Dermis microvascular lymphatic vessel endothelial cell (primary cell): ENCODE measurements around the gene NRAP. TPM values are rescaled to one million over a fixed set of nuclear protein-coding genes. Genes with fewer than 3 reads are reported as not detected.

Experiments used
- DNase-seq, 2 donors: peaks; one replicate each; pipeline versions ENCODE4 v3.0.0 to v3.0.0-alpha.2; 2010; ENCODE audit warnings: low read depth in 2 of 2
- total RNA-seq: library from RNA; depleted of rRNA; stranded (reverse); fragments of >200 nt; gene quantifications from 2 replicates; pipeline ENCODE4 v1.2.1, GENCODE V29; 2014

Gene NRAP
- total RNA-seq, 1 donor from 2014 or later = not detected

DNA sequence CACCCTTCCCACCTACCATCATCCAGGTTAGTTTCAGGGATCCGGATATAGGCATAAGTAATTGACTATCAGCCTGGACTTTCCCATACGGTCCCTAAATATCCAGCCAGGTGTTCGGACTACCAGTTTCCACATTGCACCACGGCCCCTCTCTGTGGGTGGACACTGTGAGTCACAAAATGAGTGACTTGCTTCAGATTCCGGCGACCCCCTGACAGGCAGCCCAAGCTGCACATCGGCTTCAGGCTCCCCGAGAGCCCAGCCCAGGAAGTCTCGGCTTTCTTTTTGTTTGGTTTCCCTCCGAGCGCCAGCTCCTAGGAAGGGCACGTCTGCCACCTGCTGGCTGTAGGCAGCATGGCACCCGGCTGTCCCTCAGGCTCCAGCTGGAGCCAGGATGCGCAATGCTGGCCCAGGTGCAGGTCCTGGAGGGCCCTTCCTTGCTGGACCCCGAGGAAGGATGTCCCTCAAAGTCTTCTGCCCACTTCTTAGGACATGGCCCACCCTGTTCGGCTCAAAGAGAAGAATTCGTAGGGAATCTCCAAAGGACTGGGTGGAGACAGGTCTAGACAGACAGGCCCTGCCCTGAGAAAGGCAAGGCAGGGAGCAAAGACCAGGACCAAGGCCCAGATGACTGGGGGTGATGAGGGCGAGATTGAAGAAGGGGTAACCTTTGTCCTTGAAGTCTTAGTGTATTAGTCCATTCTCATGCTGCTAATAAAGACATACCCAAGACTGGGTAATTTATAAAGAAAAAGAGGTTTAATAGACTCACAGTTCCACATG is 100.3 kb downstream of the NRAP start:
- peak; percentile 28 to 70 for DNase-seq

DNA sequence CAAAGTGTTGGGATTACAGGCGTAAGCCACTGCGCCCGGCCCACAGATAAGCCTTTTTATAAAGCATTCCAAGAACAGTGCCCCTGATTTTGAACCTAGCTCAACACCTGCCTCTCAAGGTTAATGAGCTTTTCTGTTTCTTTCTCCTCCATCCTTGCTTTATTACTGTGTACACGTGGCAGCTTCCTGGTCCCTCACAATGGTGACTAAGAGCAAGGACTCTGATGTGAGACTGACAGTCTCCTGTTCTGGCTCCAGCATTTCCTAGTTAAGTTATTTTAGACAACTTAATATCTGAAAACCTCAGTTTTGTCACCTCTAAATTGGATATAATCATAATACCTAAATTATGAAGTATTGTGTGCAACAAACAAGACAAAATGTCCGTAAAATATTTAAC is 101.1 kb downstream of the NRAP start:
- no peak for DNase-seq

DNA sequence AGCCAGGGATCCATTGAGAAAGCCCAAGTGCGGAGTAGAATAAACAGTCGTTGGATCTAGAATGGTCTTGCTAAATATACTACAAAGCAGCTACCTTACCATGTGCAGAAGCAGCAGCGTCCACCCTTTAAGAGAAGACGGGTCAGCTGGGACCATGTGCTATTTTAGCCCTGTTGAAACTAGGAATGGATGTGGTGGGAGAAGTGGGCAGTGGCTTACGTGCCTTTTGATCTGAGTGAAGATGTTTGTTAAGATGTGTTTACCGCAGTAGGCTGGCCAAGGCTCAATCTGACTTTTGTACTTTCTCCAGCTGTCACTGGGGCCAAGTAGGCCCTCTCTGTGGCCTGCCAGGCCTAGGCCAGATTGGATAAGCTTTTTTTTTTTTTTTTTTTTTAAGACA is 101.8 kb downstream of the NRAP start:
- no peak for DNase-seq

DNA sequence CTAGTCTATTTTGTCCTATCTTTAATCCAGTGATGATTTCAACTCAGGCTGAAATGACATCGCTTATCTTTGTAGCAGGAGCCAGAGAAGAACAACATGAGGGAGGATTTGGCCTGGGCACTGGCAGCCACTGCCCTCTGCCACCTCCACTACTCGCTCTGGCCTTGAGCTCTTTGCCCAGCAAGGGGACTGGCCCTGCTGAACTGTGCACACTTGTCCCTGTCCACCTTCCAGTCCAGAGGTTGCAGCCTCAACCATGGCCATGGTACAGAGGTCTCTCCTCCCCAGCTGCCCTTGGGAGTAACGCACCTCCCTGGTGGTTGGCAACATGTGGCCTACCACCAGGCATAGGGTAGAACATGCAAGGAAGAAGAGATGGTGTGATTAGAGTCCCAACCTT is 102.6 kb downstream of the NRAP start:
- no peak for DNase-seq

DNA sequence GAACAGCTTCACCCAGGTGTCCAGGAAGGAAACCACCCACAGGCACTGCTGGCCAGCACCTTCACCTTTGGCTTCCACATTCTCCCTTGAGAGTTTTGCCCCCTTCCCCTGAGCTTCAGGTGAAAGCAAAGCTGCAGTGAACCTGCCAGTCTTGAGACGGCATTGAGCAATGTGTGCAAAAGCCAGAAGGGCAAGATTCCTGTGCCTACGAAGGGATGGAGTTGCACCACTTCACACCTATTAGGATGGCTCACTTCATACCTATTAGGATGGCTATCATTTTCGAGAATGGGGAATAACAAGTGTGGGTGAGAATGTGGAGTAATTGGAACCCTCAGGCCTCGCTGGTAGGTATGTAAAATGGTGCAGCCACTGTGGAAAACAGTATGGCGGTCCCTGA is 103.8 kb downstream of the NRAP start:
- DNase-seq = no peak

DNA sequence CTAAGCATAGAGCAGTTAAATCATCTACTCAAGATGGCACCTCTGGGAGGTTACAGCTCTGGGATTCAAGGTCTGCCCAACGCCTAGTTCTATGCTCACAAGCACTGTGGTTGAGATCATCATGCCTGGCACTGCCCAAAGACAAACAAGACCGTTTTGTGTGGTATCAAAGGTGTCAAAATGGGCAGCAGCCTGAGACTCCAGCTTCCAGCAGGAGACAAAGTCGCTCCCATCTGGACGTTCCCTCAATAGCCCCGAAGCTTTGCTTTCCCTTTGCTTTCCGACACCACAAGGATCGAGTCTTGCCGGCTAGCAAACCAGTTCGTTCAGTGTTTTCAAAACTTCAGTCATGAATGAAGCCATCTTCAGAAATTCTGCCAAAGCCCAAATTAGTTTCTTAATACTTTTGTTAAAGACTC is 105.9 kb downstream of the NRAP start:
- peak in 1 of 2 donors; percentile 9 for DNase-seq

DNA sequence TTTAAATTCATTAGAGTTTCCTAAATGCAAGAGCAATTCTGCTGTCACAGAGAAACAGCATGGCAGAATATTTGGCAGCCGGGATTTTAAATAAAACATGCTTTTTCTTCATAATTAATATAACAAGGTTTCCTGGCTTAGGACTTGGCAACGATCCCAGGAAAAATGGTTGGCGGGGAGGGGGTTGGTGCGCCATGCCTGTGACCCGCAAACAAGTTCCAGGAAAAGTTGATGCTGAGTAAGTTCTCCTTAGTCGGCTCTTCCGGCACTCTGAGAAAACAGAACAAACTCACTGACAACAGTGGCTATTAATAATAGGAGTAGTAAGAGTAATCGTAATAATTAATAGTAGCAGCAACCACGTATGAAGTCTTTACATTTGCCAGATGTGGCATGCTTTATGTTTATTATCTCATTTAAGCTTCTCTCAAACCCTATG is 106.4 kb downstream of the NRAP start:
- peak; percentile 64 to 88 for DNase-seq

DNA sequence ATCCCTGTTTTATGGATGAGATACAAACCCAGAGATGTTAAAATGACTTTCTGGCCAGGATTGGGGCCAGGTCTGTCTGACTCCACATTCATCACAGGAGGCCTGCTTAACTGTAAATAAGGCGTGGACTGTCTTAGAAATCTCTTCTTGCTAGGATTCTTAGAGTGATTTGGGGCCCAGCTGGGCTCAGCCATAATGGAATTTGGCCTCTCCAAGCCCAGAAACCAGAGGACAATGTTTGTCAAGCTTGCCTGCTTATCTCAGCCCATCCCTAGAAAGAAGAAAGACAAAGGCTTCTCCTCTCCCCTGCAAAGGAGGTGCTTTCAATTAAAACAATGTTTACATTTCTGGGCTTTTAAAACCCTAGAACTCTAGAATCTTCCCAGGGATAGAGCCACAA is 108.1 kb downstream of the NRAP start:
- no peak for DNase-seq

DNA sequence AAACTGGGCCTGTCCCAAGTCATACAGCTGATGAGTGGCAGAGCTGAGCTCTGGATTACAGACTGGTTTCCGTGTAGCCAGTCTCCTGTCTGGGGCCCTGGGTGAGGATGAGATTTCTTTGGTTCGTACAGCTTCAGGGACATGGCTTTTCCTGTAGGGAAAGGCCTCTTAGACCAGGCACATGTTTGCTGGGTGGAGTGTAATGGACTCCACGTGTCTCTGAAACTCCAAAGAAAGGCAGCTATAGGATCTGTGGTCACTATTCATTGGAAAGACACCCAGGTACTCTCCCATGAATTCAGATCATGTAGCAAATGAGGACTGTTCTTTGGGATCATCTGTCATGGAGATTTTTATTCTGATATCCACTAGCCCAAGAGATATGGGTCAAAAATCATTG is 108.6 kb downstream of the NRAP start:
- no peak for DNase-seq

DNA sequence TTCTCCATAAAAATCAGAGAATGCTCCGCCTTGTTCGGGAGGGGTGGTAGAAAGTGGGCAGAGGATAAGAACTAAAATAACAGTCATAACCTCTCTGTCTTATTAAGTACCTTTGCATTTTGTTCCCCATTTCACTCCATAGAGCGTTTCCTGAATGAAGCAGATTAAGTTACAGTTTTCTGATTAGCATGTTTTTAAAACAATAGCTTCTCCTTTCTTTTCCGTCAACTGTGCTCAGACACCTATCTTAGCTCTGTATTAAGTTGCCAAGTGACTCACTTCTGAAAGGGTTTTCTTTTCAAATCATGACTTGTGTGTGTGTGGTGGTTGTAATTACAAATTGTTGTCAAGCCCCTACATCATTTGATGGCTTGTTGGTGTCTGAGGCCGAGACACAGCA is 109.6 kb downstream of the NRAP start:
- DNase-seq = peak in 1 of 2 donors; percentile 85

DNA sequence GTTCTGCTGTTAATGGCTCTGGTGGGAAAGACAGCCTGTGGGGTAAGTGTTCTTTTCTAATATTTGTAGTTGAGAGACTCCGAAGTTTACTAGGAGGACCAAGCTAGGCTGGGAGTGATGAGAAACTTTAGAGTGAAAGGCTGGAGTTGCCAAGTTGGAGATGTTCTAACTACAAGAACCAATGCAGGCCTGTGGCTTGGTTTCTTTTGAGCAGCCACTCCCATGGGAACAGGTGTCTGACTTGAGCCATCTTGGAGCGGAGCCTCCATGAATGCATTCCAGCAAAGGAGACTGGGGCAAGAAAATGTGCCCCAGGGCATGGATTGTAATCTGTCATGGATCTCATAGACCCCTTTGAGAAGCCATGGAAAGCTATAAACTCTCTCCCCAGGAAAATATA is 110.7 kb downstream of the NRAP start:
- DNase-seq = no peak

DNA sequence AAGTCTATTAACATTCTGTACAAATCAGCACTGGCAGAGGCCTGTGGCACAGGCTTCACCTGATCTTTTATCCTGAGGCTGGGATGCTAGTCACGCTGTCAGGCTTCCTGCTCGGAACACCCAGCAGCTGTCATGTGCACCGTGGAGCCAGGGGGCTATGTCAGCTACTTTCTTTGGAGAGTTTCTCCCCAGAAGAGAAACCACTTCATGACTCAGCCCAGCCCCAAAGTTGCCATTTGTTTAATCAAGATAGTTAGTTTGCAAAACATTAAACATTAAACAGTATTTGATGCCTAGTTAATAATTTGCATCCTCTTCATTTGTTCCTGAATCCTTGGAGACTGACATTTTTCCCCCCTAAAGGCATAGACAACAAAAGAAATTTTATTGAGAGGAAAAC is 111.1 kb downstream of the NRAP start, which contains the start of gene HABP2:
HABP2 (plus strand) TSS at position 353 of the 400 bp plus-strand sequence. CDS start 69 bp downstream, outside the sequence.
- no peak for DNase-seq

DNA sequence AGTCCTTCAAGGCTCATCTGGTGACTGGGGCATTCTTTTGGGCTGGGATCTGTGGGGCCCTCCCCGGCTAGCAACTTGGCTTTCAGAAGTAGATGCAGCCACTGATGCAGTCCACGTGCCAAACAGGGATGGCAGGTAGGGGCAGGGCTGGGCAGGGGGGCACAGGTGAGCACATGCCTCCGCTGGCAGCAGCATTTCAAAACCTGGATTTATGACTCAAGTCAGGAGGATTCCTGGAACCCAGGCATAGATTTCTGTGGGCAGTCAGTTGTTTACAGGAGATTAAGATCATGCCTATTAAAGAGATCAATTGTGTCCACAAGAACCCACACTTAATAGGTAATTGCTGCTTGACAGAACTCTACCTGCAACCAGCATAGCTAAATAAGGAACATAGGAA is 111.8 kb downstream of the NRAP start:
- no peak for DNase-seq

DNA sequence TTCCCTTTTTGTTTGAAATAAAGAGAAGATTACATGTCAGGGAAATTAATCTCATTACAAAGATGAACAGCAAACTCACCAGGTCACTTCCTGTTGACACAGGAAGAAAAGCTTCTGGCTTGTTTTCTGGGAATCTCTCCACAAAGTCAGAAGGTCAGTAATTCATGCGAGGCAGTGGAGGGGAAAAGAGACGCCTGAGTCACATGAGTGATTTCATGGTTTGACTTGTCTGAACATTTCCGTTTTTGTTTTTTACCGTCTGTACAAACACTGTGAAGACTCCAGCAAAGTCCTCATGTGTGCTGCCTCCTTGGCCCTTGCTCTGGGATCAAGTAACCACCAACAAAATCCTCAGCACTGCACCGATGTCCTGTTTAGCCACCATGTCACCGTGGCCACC is 113.5 kb downstream of the NRAP start:
- DNase-seq = peak; percentile 85 to 93

DNA sequence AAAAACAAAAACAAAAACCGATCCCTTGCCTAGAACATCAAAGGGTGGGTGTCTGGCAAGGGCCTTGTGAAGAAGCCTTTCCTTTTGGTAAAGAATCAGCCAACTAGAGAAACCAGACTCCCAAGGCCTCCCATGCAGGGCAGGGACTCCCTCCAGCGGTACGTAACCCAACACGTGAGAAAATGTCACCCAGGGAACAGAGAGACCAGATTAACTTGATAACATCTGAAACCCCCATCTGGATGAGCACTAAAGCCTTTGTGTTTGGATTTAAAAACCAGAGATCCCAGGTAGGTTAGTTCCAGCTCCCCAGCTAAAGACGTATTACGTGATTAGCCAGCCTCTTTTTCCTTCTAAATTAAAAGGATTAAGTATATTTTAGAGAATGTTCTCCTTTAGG is 114.0 kb downstream of the NRAP start:
- no peak for DNase-seq

DNA sequence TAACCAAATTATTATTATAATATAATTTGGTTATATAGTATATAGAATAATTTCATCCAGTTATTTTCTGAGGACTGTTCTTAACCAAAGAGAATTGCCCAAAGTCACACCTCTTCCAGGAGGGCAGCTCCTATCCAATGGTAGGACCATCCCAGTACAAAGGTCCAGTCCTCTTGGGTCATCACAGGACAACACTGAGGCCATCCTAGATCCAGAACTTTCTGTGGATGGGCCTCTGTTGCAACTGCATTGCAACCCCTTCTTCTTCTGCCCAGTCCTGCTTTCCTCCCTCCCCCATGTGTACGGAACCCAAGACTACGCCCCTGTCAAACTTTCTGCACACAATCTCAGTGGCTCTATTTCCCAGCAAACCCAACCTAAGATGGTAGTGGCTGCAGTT is 116.4 kb downstream of the NRAP start:
- no peak for DNase-seq

DNA sequence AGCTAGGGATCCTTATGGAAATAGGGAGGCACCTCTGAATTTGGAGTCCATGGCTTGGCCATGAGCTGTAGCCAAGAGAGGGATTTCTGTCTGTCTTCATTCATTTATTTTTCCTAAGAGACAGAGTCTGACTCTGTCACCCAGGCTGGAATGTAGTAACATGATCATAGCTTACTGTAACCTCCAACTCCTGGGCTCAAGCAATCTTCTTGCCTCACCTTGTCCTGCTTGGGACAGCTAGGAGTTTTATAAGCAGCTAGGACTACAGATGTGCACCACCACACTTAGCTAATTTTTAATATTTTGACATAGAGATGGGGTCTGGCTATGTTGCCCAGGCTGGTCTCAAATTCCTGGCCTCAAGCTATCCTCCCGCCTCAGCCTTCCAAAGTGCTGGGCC is 119.4 kb downstream of the NRAP start:
- DNase-seq = no peak

DNA sequence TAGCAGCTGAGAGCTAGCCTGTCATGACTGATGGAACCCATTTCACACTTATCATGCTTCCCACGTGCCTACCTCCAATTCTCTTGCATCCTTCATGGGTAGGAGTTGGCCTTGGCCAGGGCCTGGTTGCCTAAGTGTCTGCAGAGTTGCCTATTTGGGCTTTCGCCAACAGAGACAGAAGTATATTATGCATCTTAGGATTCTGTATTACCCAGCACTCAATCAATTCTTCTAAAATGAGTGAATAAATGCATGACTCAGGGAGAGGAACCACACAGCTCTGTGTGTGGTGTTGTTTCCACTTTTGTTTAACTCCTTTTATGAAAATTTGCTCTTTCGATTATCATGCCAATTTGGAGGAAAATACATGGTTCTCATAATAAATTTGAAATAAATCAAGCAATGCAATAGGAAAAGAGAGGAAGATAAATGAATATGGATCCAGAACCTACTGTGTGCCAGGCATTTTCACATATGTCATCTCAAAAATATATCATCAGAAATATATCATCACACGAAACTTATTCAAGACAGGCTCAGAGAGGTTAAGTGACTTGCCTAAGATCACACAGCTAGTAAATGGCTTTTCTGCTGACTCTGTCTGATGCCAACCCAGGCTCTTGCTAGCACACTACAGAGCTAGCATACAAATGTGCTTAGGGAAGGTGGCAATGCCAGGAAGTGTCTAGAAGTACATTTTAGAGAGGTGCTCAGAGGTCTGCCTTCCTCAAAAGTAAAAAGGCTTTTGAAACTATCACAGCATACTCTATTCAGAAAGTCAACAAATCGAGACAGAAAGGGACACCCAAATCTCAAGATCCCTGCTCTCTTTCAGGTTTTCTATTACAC is 120.5 kb downstream of the NRAP start:
- no peak for DNase-seq

DNA sequence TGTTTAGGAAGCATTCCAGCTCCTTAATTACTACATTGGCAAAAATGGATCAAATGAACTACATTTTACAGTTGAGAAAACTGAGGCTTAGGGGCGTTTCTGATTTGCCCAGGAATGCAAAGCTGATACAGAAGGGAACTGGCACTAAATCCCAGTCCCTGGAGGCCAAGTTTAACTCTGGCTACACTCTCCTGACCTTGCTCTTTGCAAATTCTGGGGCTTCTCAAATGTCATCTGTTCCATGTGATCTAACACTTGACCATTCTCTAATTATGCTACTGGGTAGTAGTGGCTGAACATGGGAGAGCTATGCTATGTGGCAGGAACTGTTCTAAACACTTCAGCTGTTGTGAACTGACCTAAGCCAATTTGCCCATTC is 122.3 kb downstream of the NRAP start:
- DNase-seq = no peak

DNA sequence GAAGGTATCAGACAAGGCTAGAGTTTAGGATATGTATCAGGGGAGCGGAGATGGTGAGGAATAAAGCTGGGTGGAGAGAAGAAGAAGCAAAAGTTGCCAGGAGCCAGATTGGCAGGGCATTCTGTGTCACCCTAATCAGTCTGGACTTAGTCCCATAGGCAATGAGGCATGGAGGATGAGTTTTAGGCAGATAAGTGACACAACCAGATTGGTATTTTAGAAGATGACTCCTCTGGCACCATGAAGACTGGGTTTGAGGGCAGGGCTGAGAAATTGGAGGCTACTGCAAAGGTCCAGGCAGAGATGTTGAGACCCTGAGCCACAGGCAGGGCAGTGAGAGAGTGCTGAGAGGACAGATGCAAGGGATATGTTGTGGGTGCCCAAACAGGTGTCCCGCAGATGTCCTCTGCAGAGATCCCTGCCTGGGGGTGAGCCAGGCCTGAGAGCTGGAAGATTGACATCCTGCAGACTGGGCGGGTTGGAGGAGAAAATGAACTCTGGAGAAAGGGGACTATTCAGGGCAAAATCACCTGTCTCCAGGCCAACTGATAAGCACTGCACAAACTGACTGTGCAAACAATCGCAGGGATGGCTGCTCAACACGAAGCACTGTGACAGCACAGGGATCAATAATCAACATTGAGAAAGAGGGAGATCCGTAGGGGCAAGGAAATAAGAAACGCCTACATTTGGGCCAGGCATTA is 122.8 kb downstream of the NRAP start:
- DNase-seq = no peak

DNA sequence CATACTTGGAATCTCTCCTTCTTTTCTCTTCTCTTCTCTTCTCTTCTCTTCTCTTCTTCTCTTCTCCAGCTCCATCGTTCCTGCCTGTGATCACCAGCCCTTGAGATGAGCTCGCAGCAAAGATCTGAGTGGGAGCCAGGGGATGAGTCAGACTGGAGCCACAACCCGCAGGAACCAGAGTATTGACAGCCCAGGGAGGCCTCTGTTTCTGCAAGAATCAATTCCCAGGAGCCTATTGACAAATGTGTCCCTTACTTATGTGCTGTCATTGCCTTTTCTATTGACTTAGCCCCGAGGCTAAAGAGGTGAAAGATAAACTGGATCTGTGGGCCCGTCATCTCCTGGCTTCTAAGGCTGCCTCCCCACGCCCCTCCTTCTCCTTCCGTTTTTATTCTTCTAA is 124.1 kb downstream of the NRAP start:
- DNase-seq = no peak
